Gastrocnemius medialis (tissue), 4 donors: ENCODE measurements around the gene IL21. TPM values are rescaled to one million over a fixed set of nuclear protein-coding genes. Genes with fewer than 3 reads are reported as not detected.

Source experiments
- ATAC-seq, 2 donors: fragments of 150-250 bp; one replicate each; pipeline ENCODE4 v1.9.1; 2016
- DNase-seq, 2 donors: peaks; one replicate each; pipeline ENCODE4 v3.0.0-alpha.2; 2019
- H3K27ac ChIP-seq, 4 donors: fragments of 200-600 bp; sonication (generic); 1 replicate in 1 of 4; 2 replicates in 3 of 4; pipeline ENCODE4 v1.5.1; 2016 to 2018; ENCODE audit warnings: mild to moderate bottlenecking in 2 of 4, moderate library complexity in 1 of 4
- H3K27me3 ChIP-seq, 3 donors: fragments of 200-600 bp; sonication (generic) in 2 of 3; 1 replicate in 1 of 3; 2 replicates in 2 of 3; pipeline versions ENCODE4 v1.5.1 to v1.6.0; 2016 to 2019; ENCODE audit warnings: mild to moderate bottlenecking in 1 of 3, moderate library complexity in 1 of 3
- H3K36me3 ChIP-seq, 2 donors: fragments of 200-600 bp; sonication (generic) in 1 of 2; one replicate each; pipeline ENCODE4 v1.5.1; 2017 to 2018
- H3K4me1 ChIP-seq, 2 donors: fragments of 200-600 bp; sonication (generic) in 1 of 2; one replicate each; pipeline ENCODE4 v1.5.1; 2016 to 2017; ENCODE audit warnings: mild to moderate bottlenecking in 2 of 2
- H3K4me3 ChIP-seq, 4 donors: fragments of 200-600 bp; sonication (generic) in 3 of 4; 1 replicate in 1 of 4; 2 replicates in 3 of 4; pipeline ENCODE4 v1.5.1; 2016 to 2019; ENCODE audit warnings: mild to moderate bottlenecking in 2 of 4
- H3K9me3 ChIP-seq, 3 donors: fragments of 200-600 bp; sonication (generic) in 2 of 3; 1 replicate in 1 of 3; 2 replicates in 2 of 3; pipeline ENCODE4 v1.5.1; 2016 to 2019
- POLR2A ChIP-seq, 2 donors: fragments of 450-650 bp; IDR thresholded peaks; one replicate each; pipeline ENCODE4 v1.6.1; 2017; ENCODE audit warnings: antibody characterized with exemption in 2 of 2, mild to moderate bottlenecking in 2 of 2, moderate library complexity in 2 of 2
- in situ Hi-C, 4 donors: fragments of 200-750 bp; cut with MboI; loops; one replicate each; pipeline versions ENCODE4 v1.15.0 to v1.8.0; 2017; ENCODE audit warnings: low sequenced_read_pairs in 4 of 4
- intact Hi-C: fragments of 100-400 bp; cut with DNase I; formaldehyde crosslinking; loops from one replicate; pipeline ENCODE4 v1.15.1; 2023; ENCODE audit warnings: low total_unique reads
- total RNA-seq, 4 donors: library from RNA; depleted of rRNA; stranded (reverse); fragments of >200 nt; gene quantifications; one replicate each; pipeline versions ENCODE4 v1.1.0 to v1.2.3, GENCODE V29; 2016
- TF ChIP-seq, protein P1 (sequence below), 5 experiments: fragments of 450-650 bp in 3 of 5; fragments of 200-600 bp in 2 of 5; sonication (generic) in 2 of 5; IDR thresholded peaks in 4 of 5; conservative IDR thresholded peaks in 1 of 5; 1 replicate in 4 of 5; 2 replicates in 1 of 5; pipeline ENCODE4 v1.5.1; 2016 to 2019; ENCODE audit warnings: antibody characterized with exemption in 5 of 5, mild to moderate bottlenecking in 3 of 5, moderate library complexity in 3 of 5

Gene IL21
- total RNA-seq, 4 donors from 2014 or later, result not detected

DNA sequence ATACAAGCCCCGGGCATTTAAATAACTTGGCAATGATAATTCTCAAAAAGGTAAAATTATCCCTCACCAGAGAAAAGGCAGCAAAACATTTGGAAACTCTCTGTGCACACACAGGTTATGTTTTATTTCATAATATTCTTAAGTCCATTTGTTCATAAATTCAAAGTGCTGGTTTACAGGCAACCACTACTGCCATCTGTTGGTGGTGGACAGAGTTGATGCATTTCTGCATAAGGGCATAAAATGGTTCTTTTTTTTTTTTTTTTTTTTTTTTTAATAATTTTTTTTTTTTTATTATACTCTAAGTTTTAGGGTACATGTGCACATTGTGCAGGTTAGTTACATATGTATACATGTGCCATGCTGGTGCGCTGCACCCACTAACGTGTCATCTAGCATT, 31.5 kb upstream of the IL21 start:
- Histone ChIP-seq H3K4me3 (no peak overlapping the region), H3K27ac (no peak overlapping the region), H3K27me3 (no peaks in the 10 kb centered on the region), H3K4me1 (no peaks in the 10 kb centered on the region), H3K36me3 (no peaks in the 10 kb centered on the region), H3K9me3 (no peaks in the 10 kb centered on the region)
- no peak for ATAC-seq
- in situ Hi-C loops (no loop called here), intact Hi-C loops (no loop called here)
- no peak for DNase-seq
- TF ChIP-seq, protein P1, sequence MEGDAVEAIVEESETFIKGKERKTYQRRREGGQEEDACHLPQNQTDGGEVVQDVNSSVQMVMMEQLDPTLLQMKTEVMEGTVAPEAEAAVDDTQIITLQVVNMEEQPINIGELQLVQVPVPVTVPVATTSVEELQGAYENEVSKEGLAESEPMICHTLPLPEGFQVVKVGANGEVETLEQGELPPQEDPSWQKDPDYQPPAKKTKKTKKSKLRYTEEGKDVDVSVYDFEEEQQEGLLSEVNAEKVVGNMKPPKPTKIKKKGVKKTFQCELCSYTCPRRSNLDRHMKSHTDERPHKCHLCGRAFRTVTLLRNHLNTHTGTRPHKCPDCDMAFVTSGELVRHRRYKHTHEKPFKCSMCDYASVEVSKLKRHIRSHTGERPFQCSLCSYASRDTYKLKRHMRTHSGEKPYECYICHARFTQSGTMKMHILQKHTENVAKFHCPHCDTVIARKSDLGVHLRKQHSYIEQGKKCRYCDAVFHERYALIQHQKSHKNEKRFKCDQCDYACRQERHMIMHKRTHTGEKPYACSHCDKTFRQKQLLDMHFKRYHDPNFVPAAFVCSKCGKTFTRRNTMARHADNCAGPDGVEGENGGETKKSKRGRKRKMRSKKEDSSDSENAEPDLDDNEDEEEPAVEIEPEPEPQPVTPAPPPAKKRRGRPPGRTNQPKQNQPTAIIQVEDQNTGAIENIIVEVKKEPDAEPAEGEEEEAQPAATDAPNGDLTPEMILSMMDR (IDR thresholded peaks at IDR 0.05 in 4 of 5, conservative IDR thresholded peaks at IDR 0.05 in 1 of 5), result peak in 2 of 5 experiments; percentile 9 to 43
- TF ChIP-seq POLR2A (IDR thresholded peaks at IDR 0.05), result no peak

DNA sequence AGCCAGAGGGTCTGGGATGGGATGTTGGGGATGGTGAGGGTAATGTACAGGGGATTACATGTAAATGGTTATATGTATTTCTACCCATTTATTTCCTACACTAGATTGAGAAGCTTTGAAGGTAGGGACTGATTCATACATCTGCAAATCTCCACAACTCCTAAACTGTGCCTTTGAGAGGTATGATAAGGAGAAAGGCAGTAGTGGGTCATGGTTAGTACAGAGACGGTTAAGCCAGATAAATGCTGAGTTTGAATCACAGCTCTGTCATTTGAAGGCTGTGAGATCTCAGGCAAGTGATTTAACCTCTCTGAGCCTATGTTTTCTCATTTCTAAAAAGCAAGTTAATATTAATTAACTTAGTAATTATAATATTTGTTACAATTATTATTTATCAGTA, 29.3 kb upstream of the IL21 start:
- Histone ChIP-seq H3K9me3 (no peaks in the 10 kb centered on the region), H3K27me3 (no peaks in the 10 kb centered on the region), H3K27ac (no peak overlapping the region), H3K4me3 (no peak overlapping the region), H3K36me3 (no peaks in the 10 kb centered on the region), H3K4me1 (no peaks in the 10 kb centered on the region)
- no peak for ATAC-seq
- in situ Hi-C loops (no loop called here), intact Hi-C loops (no loop called here)
- DNase-seq, result no peak
- TF ChIP-seq, protein P1 (IDR thresholded peaks at IDR 0.05 in 4 of 5, conservative IDR thresholded peaks at IDR 0.05 in 1 of 5), result no peak
- TF ChIP-seq POLR2A (IDR thresholded peaks at IDR 0.05), result no peak

DNA sequence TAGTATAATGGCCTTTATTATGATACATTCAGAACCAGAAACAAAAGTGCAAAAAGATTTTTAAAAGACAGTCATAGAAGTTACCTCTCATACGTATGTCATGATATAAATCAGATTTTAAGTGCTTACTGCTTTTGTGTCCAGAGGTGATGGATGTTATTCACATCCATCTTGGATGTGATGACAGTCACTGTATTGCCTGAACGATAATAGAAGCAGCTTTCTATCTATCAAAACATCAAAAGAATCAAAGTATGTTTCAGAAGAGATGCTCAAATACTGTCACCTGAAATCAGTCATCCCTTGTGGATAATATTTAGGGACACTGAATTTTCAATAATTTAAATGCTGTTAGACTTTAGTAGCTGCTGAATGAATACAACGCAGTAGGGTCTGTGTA, 26.8 kb upstream of the IL21 start:
- in situ Hi-C loops, result no loop called here
- Histone ChIP-seq H3K27ac (no peak overlapping the region), H3K4me3 (no peak overlapping the region), H3K27me3 (no peaks in the 10 kb centered on the region), H3K4me1 (no peaks in the 10 kb centered on the region), H3K36me3 (no peaks in the 10 kb centered on the region), H3K9me3 (no peaks in the 10 kb centered on the region)
- ATAC-seq, result no peak
- intact Hi-C loops, result no loop called here
- no peak for DNase-seq
- no peak for TF ChIP-seq POLR2A (IDR thresholded peaks at IDR 0.05)
- TF ChIP-seq, protein P1 (IDR thresholded peaks at IDR 0.05 in 4 of 5, conservative IDR thresholded peaks at IDR 0.05 in 1 of 5), result no peak

DNA sequence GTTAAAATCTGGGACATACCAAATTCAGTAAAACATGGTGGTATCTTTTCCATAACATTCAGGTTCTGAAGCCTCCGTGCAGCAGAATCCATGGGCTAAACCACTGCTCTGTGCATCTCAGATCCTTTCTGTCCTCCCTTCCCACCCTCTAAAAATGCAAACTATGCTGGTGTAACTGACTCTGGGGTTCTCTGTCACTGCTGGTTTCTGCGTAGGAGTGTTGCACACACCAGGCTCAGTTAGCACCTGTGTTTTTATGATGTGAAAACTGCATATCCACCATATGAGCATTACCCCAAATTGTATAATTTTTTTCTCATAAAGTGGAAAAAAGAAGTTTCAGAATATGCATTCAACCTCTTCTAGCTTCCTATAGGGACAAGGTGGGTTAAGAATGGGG, 22.4 kb upstream of the IL21 start:
- Histone ChIP-seq H3K9me3 (no peaks in the 10 kb centered on the region), H3K36me3 (no peaks in the 10 kb centered on the region), H3K27ac (no peak overlapping the region), H3K27me3 (no peaks in the 10 kb centered on the region), H3K4me3 (no peak overlapping the region), H3K4me1 (no peaks in the 10 kb centered on the region)
- ATAC-seq (no peak), DNase-seq (no peak)
- intact Hi-C loops (no loop called here), in situ Hi-C loops (no loop called here)
- TF ChIP-seq, protein P1 (IDR thresholded peaks at IDR 0.05 in 4 of 5, conservative IDR thresholded peaks at IDR 0.05 in 1 of 5), result no peak
- TF ChIP-seq POLR2A (IDR thresholded peaks at IDR 0.05), result no peak

DNA sequence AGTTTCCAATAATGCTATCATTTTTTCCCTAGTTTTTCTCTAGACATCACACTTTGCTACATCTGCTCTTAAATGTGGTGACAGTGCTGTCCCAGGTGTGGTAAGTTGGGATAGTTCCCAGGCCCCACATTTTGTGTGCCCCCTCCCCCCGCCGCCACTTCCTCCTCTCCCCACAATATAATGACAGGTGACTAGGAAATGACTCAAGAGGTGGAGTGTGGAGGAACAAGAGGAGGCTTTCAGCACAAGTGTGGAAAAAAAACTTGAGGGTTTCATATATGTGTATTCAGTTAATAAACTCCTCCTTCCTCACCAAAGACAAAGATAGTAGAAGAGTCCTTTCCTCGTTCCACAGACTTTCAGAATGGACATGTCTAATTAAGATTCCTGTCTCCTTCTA, 18.3 kb upstream of the IL21 start:
- Histone ChIP-seq H3K4me1 (no peaks in the 10 kb centered on the region), H3K9me3 (no peaks in the 10 kb centered on the region), H3K27ac (no peak overlapping the region), H3K27me3 (no peaks in the 10 kb centered on the region), H3K36me3 (no peaks in the 10 kb centered on the region), H3K4me3 (no peak overlapping the region)
- DNase-seq (no peak), ATAC-seq (no peak)
- intact Hi-C loops (no loop called here), in situ Hi-C loops (no loop called here)
- no peak for TF ChIP-seq POLR2A (IDR thresholded peaks at IDR 0.05)
- TF ChIP-seq, protein P1 (IDR thresholded peaks at IDR 0.05 in 4 of 5, conservative IDR thresholded peaks at IDR 0.05 in 1 of 5), result no peak
